ENCODE data around the gene CHI3L2.

The CHI3L2 gene

DNA sequence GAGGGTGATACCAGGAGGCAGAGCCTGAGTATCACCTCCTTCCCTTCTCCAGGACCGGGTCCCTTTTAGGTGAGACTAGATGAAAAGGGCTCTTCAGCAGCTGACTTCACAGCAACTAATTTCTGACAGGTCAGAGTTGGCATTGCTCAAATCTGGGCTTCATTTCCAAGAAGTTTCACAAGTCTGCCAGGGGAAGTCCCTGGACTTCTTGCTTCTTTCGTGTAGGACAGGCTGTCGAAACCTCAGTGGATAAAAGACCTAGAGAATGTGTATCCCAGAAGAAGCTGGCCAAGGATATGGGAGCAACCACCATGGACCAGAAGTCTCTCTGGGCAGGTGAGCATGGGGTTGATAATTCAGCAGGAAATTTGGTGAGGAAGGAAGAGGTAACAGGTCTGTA lies at the start of gene CHI3L2:
Gene CHI3L2, plus strand, starts transcription at position 280 of the 400 bp plus-strand sequence. Its CDS starts 17 bp downstream, at position 297.
- DNase-seq: no peak

- no peak for DNase-seq
Observed at GRCh38 chr1:111179968-111180533, 47.5 kb upstream of the CHI3L2 start.

DNA sequence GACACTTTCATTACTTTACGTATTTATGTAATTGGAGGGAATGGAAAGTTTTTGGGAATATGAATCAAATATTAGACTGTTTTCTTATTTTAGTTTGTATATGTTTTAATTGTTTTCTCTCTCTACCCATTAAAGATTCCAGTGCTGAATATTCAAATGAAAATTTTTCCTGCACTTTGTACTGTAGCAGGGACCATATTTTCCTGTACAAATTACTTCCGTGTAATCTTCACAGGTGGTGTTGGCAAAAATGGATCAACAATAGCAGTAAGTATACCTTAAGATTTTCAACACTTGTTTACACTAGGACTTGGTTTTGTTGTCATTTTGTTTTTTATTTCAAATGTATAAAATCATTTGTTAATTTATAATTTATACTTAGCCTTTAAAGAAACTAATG lies 45.5 kb upstream of the CHI3L2 start:
- no peak for DNase-seq

DNA sequence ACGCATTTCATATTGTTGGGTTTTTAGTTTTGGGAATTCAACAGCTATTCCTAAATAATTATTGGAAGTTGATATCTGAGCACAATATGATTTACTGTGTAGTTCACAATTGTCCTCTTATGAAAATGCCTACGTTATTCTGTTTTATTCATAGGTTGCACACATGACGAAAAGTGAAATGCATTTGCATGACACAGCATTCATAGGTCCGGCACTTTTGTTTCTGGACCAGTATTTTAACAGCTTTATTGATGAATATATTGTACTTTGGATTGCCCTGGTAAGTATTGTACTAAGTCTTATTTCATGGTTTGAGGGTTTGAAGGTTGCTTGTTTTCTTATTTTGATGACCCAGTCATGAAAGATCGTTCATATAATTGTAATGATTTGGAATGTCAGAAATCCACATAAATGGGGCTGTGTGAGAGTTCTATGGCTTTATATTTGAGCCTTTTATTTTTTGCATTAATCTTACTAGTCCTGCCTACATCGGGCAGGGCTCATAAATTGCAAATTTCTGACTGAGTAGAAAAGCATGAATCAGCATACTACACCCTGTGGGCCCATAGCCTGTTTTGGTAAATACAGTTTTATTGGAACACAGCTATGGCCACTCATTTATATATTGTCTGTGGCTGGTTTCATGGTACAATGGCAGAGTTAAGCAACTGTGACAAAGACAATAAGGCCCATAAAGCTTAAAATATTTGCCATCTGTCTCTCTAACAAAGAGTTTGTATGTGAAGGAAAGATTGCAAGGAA lies 44.0 kb upstream of the CHI3L2 start:
- no peak for DNase-seq

DNA sequence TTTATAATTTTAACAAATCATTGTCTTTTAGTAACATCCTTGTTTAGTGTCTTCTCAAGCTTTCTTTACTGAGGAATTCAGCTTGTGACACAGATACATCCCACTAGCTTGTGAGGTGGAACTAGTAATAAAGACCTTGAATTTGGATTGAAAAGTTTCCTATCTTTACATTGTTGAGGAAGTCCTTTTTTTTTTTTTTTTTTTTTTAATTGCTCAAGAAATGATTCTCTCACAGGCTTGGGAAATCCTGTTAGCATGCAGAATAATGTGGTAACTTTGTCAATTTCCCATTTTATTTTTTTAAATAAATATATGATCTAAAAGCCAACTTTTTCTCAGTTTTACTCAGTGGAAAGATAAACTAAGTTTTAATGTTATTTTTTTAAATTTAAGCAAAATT lies 42.9 kb upstream of the CHI3L2 start:
- no peak for DNase-seq

- no peak for DNase-seq
Observed at GRCh38 chr1:111190931-111191451, 36.5 kb upstream of the CHI3L2 start.

- DNase-seq: no peak
Observed at GRCh38 chr1:111191496-111191895, 36.0 kb upstream of the CHI3L2 start.

DNA sequence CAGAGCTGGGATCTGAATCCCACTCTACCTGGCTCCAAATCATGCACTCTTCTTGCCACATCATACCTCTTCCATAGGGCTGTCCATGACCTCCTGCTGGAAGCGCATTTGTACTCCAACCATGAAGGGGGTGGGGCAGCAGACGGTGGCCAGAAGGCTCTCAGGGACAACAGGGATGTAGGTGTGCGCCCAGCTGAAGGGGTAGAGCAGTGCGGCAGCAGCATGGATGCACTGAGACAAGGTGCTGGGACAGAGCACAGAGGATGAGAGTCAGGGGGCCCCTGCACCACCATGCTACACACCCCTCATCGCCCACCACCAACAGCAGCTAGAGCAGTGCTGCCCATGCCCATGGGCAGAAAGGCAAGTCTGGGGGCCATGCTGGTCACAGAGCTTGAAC lies 35.4 kb upstream of the CHI3L2 start:
- DNase-seq: no peak

GRCh38 chr1:111192658-111193519 lies 34.6 kb upstream of the CHI3L2 start:
- no peak for DNase-seq

DNA sequence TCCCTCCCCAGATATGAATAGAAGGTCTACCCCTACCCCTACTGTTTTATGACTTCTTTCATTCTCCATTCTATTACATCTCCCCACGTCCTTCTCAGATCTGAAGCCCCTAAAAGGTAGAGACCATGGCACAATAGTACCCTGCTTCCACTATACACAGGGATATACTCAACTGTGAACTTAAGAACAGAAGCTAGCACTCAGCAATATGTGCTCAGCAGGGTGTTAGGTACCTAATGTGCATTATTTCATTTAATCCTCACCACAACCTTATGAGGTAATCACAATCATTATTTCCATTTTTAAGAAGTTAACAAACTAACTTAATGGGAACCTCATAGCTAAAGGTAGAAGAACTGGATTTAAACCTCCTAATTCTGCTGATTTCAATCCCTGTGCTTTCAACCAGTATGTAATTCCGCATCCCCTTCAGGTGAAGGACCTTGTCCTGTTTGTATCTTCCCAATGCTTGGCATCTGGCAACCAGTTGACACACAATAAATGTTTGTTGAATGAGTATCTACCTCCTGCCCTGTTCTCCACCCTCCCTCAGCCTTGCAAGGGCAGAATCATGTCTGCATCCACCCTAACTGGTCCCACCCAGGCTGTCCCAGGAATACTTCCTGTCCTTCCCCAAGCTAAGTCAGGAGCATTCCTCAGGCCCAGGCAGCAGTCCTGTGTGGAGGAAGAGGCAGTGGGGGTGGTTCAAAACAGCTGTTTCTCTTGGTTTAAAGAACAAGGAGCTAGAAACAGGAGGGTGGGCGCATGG lies 33.6 kb upstream of the CHI3L2 start:
- DNase-seq: no peak

GRCh38 chr1:111195002-111195684 lies 32.4 kb upstream of the CHI3L2 start:
- no peak for DNase-seq

- no peak for DNase-seq
Observed at GRCh38 chr1:111196213-111196612, 31.3 kb upstream of the CHI3L2 start.

DNA sequence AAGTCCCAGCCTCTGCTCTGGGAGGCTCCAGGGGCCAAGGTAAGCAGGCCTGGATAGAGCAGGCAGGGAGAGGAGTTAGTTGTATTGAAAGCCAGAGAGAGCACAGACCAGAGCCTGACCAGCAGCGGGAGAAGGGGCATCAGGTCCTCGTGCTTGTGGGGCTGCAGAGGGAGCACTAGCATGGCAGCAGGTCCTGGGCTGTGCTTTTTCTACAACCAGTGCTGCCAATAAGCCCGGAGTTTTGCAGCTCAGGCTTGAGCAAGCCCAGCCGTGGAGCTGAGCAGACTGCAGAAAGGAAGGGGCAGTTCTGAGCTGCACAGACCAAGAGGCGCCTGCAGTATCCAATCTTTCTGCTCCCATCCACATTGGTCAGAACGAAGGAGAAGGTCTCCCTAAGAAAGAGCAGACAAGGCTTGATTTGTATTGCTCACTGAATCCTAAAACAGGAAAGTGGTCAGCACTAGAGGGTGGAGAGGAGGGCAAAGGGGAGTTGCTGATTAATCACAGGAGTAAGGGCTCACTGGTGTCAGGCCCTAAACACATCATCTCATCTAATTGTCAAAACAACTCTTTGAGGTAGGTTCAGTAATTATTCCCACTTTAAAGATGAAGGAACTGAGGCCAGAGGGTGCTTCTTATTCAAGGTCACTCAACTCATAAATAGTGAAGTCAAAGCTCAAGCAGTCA lies 29.8 kb upstream of the CHI3L2 start:
- DNase-seq: no peak

DNA sequence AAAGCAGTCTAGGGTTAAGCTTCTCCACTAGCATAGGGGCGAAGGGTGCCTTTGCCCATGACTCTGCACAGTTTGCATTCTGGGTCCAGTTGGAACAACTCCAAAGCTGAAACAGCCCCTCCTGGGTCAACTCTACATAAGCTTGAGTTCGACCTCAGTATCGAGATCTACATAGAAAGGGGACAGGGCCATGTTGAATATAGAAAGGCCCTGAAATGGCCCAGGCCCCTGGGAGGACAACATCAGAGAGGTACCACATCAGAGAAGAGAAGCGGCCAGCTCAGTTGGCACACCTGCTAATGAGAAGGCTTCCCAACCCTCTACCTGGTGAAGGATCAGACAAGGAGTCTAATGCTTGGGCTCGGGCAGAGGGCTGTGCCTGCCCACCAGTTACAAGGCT lies 28.7 kb upstream of the CHI3L2 start:
- DNase-seq: no peak

DNA sequence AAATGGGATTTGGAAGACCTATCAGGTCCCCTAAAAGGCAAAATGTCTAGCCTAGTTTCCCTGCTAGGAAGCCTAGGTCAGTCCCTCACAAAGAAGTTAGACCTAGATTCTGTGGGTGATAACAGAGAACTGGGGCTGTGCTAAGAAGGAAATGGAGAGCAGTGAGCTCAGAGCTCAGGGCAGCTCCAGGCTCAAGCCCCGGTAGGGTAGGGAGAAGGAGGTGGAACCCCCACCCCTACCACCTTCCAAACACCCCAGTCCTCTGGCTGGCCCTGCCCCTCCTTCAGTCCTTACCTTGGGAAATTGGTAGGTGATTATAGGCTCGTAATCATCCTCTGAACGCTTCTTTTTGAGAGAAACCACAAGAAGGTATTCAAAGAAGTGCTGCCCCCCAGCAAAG lies 28.2 kb upstream of the CHI3L2 start:
- no peak for DNase-seq

GRCh38 chr1:111199881-111200801 lies 27.4 kb upstream of the CHI3L2 start, which contains the start of gene DENND2D:
Gene DENND2D (minus strand): TSS chr1:111200646. CDS start chr1:111200459, 187 bp downstream.
- no peak for DNase-seq

DNA sequence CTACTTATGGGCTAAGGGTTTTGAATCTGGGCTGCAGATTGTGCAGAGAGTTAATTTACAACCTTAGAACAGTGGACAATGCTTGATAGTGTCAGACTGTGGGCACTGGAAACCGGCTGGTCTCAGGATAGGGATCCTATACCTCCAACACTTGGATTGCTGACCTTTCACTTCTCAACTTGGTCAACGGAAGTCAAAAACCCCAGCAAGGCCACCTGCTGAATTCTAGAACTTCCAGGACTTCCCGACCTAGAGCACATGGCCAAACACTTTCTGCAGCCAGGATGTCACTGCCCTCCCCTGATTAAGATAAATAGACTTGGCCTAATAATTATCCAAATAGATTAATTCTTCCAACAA lies 26.7 kb upstream of the CHI3L2 start:
- DNase-seq: no peak

DNA sequence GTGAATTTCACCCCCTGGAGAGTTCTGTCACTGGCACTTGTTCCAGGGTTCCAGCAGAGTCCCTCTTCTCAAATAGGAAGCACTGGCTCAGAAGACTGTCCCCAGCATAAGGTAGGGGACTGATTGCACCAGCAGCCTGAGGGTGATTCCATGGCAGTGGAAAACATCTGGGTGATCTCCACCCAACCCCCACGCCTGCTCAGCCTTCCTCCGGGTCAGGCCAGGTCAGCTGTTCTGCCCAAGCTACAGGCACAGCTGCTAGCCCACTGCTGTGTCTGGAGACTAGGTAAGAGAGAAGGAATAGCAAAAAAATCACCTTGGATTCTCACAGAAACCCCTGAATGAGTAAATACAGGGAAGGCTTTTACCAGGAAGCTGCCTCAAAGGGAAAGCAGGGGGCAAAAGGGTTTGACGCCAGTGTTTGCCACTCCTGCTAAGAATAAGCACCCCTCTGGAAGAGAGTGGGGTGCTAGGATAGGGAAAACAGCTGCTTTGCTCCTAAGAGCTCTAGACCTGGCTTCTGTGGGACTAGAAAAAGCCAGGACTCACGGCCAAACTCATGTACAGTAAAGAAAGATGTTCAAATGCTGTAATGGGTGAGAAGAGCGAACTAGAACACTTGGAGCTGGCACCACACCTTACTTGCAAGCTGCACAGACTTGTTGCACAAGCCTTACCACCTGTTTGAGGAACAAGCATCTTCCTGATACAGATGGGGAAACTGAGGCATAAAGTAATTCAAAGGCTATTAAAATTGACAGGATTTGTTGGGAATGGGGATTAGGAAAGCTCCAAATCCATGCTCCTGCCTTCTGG lies 26.0 kb upstream of the CHI3L2 start:
- no peak for DNase-seq

- DNase-seq: no peak
Observed at GRCh38 chr1:111202366-111202706, 25.2 kb upstream of the CHI3L2 start.
